IgD-negative memory B cell (primary cell): ENCODE measurements around the gene ADCY9. TPM values are rescaled to one million over a fixed set of nuclear protein-coding genes. Genes with fewer than 3 reads are reported as not detected.
"Not testable (repeated sequence)": the region's sequence is repeated elsewhere in the genome, so short reads cannot be mapped to it uniquely, and the experiment has no call there.

Source experiments
- H3K27ac Mint-ChIP-seq, 3 donors: one replicate each; pipeline ENCODE4 v1.8.0; 2020 to 2022; ENCODE audit warnings: mild to moderate bottlenecking in 3 of 3, mixed read lengths in 3 of 3, moderate library complexity in 1 of 3
- H3K27me3 Mint-ChIP-seq: one replicate; pipeline ENCODE4 v1.8.0; 2021; ENCODE audit warnings: mixed read lengths
- H3K36me3 Mint-ChIP-seq: one replicate; pipeline ENCODE4 v1.8.0; 2020; ENCODE audit warnings: mild to moderate bottlenecking, mixed read lengths
- H3K4me1 Mint-ChIP-seq, 3 donors: one replicate each; pipeline ENCODE4 v1.8.0; 2020 to 2022; ENCODE audit warnings: mixed read lengths in 3 of 3, mild to moderate bottlenecking in 1 of 3
- H3K4me3 Mint-ChIP-seq, 4 donors: one replicate each; pipeline ENCODE4 v1.8.0; 2020 to 2022; ENCODE audit warnings: mild to moderate bottlenecking in 4 of 4, mixed read lengths in 4 of 4, moderate library complexity in 3 of 4
- H3K9me3 Mint-ChIP-seq, 3 donors: one replicate each; pipeline ENCODE4 v1.8.0; 2020 to 2021; ENCODE audit warnings: mixed read lengths in 3 of 3, mild to moderate bottlenecking in 1 of 3
- polyA plus RNA-seq: library from polyadenylated mRNA; unstranded; fragments of 300-500 nt; fragmentation: Illumina TruSeq; gene quantifications from one replicate; pipeline ENCODE4 v1.2.3, GENCODE V29; 2021

Gene ADCY9
- polyA plus RNA-seq, 1 donor from 2014 or later: 0.21 TPM

GRCh38 chr16:4053301-4053845 is 62.9 kb downstream of the ADCY9 start:
- Mint-ChIP-seq H3K4me1 (no peaks in the 10 kb centered on the region), H3K27me3 (peaks cover 9% of the 10 kb centered on the region), H3K27ac (peak overlapping the region in 1 of 3 donors; percentile 72), H3K4me3 (no peak overlapping the region), H3K36me3 (no peaks in the 10 kb centered on the region), H3K9me3 (no peaks in the 10 kb centered on the region)

- H3K4me1 Mint-ChIP-seq: no peaks in the 10 kb centered on the region
- peaks cover 9% of the 10 kb centered on the region for H3K27me3 Mint-ChIP-seq
- no peaks in the 10 kb centered on the region for H3K9me3 Mint-ChIP-seq
- peak overlapping the region in 1 of 3 donors; percentile 72 for H3K27ac Mint-ChIP-seq
- H3K36me3 Mint-ChIP-seq: no peaks in the 10 kb centered on the region
- H3K4me3 Mint-ChIP-seq: no peak overlapping the region
Measured at GRCh38 chr16:4052801-4053293, 63.4 kb downstream of the ADCY9 start.

- H3K27me3 Mint-ChIP-seq: peaks cover 9% of the 10 kb centered on the region
- H3K27ac Mint-ChIP-seq: no peak overlapping the region
- H3K9me3 Mint-ChIP-seq: no peaks in the 10 kb centered on the region
- H3K36me3 Mint-ChIP-seq: no peaks in the 10 kb centered on the region
- H3K4me3 Mint-ChIP-seq: no peak overlapping the region
- H3K4me1 Mint-ChIP-seq: no peaks in the 10 kb centered on the region
Measured at GRCh38 chr16:4052096-4052495, 64.1 kb downstream of the ADCY9 start.

- no peaks in the 10 kb centered on the region for H3K9me3 Mint-ChIP-seq
- no peak overlapping the region for H3K27ac Mint-ChIP-seq
- H3K4me1 Mint-ChIP-seq: no peaks in the 10 kb centered on the region
- H3K4me3 Mint-ChIP-seq: no peak overlapping the region
- peaks cover 9% of the 10 kb centered on the region for H3K27me3 Mint-ChIP-seq
- no peaks in the 10 kb centered on the region for H3K36me3 Mint-ChIP-seq
Measured at GRCh38 chr16:4051591-4051990, 64.7 kb downstream of the ADCY9 start.

- Mint-ChIP-seq H3K4me3 (no peak overlapping the region), H3K9me3 (no peaks in the 10 kb centered on the region), H3K27ac (no peak overlapping the region), H3K4me1 (peaks cover 0 to 4% (median 0%) of the 10 kb centered on the region in 3 donors), H3K27me3 (peaks cover 9% of the 10 kb centered on the region), H3K36me3 (no peaks in the 10 kb centered on the region)
Measured at GRCh38 chr16:4049031-4049430, 67.2 kb downstream of the ADCY9 start.

- no peaks in the 10 kb centered on the region for H3K36me3 Mint-ChIP-seq
- H3K9me3 Mint-ChIP-seq: no peaks in the 10 kb centered on the region
- peaks cover 9% of the 10 kb centered on the region for H3K27me3 Mint-ChIP-seq
- H3K4me1 Mint-ChIP-seq: peaks cover 0 to 4% (median 0%) of the 10 kb centered on the region in 3 donors
- no peak overlapping the region for H3K27ac Mint-ChIP-seq
- no peak overlapping the region for H3K4me3 Mint-ChIP-seq
Measured at GRCh38 chr16:4048481-4048880, 67.8 kb downstream of the ADCY9 start.

- Mint-ChIP-seq H3K9me3 (no peaks in the 10 kb centered on the region), H3K4me1 (peaks cover 0 to 4% (median 0%) of the 10 kb centered on the region in 3 donors), H3K4me3 (no peak overlapping the region), H3K27me3 (peaks cover 7% of the 10 kb centered on the region), H3K36me3 (no peaks in the 10 kb centered on the region), H3K27ac (no peak overlapping the region)
Measured at GRCh38 chr16:4046221-4046620, 70.0 kb downstream of the ADCY9 start.

- not testable (repeated sequence) for H3K27ac Mint-ChIP-seq, H3K4me3 Mint-ChIP-seq, H3K27me3 Mint-ChIP-seq, H3K36me3 Mint-ChIP-seq, H3K4me1 Mint-ChIP-seq, H3K9me3 Mint-ChIP-seq
Measured at GRCh38 chr16:4045561-4045960, 70.7 kb downstream of the ADCY9 start.

- peaks cover 3% of the 10 kb centered on the region for H3K27me3 Mint-ChIP-seq
- H3K9me3 Mint-ChIP-seq: no peaks in the 10 kb centered on the region
- H3K36me3 Mint-ChIP-seq: peaks cover 2% of the 10 kb centered on the region
- no peak overlapping the region for H3K4me3 Mint-ChIP-seq
- H3K4me1 Mint-ChIP-seq: peaks cover 0 to 4% (median 0%) of the 10 kb centered on the region in 3 donors
- no peak overlapping the region for H3K27ac Mint-ChIP-seq
Measured at GRCh38 chr16:4042581-4042980, 73.7 kb downstream of the ADCY9 start.

- Mint-ChIP-seq H3K36me3 (peaks cover 5% of the 10 kb centered on the region), H3K27me3 (peaks cover 4% of the 10 kb centered on the region), H3K27ac (no peak overlapping the region), H3K9me3 (no peaks in the 10 kb centered on the region), H3K4me1 (peaks cover 0 to 2% (median 0%) of the 10 kb centered on the region in 3 donors), H3K4me3 (no peak overlapping the region)
Measured at GRCh38 chr16:4038448-4038847, 77.8 kb downstream of the ADCY9 start.

GRCh38 chr16:4036952-4037351 is 79.3 kb downstream of the ADCY9 start:
- not testable (repeated sequence) for H3K4me3 Mint-ChIP-seq, H3K4me1 Mint-ChIP-seq, H3K9me3 Mint-ChIP-seq, H3K36me3 Mint-ChIP-seq, H3K27me3 Mint-ChIP-seq, H3K27ac Mint-ChIP-seq

- H3K27ac Mint-ChIP-seq: no peak overlapping the region
Measured at GRCh38 chr16:4034963-4035362, 81.3 kb downstream of the ADCY9 start.

GRCh38 chr16:4033951-4034350 is 82.3 kb downstream of the ADCY9 start:
- Mint-ChIP-seq H3K4me1 (peaks cover 4 to 6% (median 6%) of the 10 kb centered on the region in 3 donors), H3K9me3 (no peaks in the 10 kb centered on the region), H3K4me3 (no peak overlapping the region), H3K36me3 (peaks cover 3% of the 10 kb centered on the region), H3K27ac (no peak overlapping the region), H3K27me3 (peaks cover 2% of the 10 kb centered on the region)

More at GRCh38 chr16:4034963-4035362, 81.3 kb downstream of the ADCY9 start:
- Mint-ChIP-seq H3K9me3 (no peaks in the 10 kb centered on the region), H3K4me3 (no peak overlapping the region), H3K36me3 (peaks cover 3% of the 10 kb centered on the region), H3K27me3 (peaks cover 2% of the 10 kb centered on the region), H3K4me1 (peaks cover 4 to 6% (median 6%) of the 10 kb centered on the region in 3 donors)

GRCh38 chr16:4032768-4033167 is 83.5 kb downstream of the ADCY9 start:
- Mint-ChIP-seq H3K27me3 (peaks cover 2% of the 10 kb centered on the region), H3K4me3 (peak overlapping the region in 1 of 4 donors; percentile 55), H3K4me1 (peaks cover 4 to 6% (median 6%) of the 10 kb centered on the region in 3 donors), H3K27ac (no peak overlapping the region), H3K9me3 (no peaks in the 10 kb centered on the region), H3K36me3 (peaks cover 3% of the 10 kb centered on the region)

GRCh38 chr16:4028144-4028543 is 88.1 kb downstream of the ADCY9 start:
- Mint-ChIP-seq H3K4me3 (no peak overlapping the region), H3K36me3 (no peaks in the 10 kb centered on the region), H3K27me3 (peaks cover 2% of the 10 kb centered on the region), H3K27ac (no peak overlapping the region), H3K4me1 (peaks cover 4 to 6% (median 5%) of the 10 kb centered on the region in 3 donors), H3K9me3 (peaks cover 0 to 4% (median 2%) of the 10 kb centered on the region in 3 donors)

- Mint-ChIP-seq H3K9me3 (peaks cover 0 to 4% (median 2%) of the 10 kb centered on the region in 3 donors), H3K27ac (no peak overlapping the region), H3K4me1 (peaks cover 0 to 6% (median 2%) of the 10 kb centered on the region in 3 donors), H3K36me3 (no peaks in the 10 kb centered on the region), H3K27me3 (peaks cover 4% of the 10 kb centered on the region), H3K4me3 (no peak overlapping the region)
Measured at GRCh38 chr16:4026854-4027253, 89.4 kb downstream of the ADCY9 start.
